K562 (cell line): ENCODE data around the gene FGD6. TPM values are rescaled to one million over a fixed set of nuclear protein-coding genes. Genes with fewer than 3 reads are reported as not detected.

Source experiments
- ASH1L ChIP-seq: fragments of 450-650 bp; IDR thresholded peaks from 2 replicates; pipeline ENCODE4 v1.6.1; 2018; ENCODE audit warnings: borderline replicate concordance, mild to moderate bottlenecking, low read depth; ENCODE audit not compliant: partially characterized antibody
- CAMTA2 ChIP-seq: fragments of 250-450 bp; sonication (Bioruptor Pico); conservative IDR thresholded peaks from 2 replicates; pipeline ENCODE4 v1.5.1; 2022
- CREBBP ChIP-seq: IDR thresholded peaks from one replicate; pipeline ENCODE4 v1.6.1; 2012; ENCODE audit warnings: low read depth, mild to moderate bottlenecking, control low read depth, inconsistent platforms, low read length
- DEAF1 ChIP-seq: fragments of 450-650 bp; formaldehyde crosslinking; IDR thresholded peaks from 2 replicates; pipeline ENCODE4 v1.4.0; 2020; ENCODE audit warnings: mild to moderate bottlenecking, moderate library complexity
- ESRRB ChIP-seq: fragments of 250-450 bp; sonication (Bioruptor Pico); IDR thresholded peaks from 2 replicates; pipeline ENCODE4 v1.5.0; 2020; ENCODE audit warnings: mild to moderate bottlenecking, moderate library complexity, borderline replicate concordance
- HBP1 ChIP-seq: fragments of 450-650 bp; formaldehyde crosslinking; IDR thresholded peaks from 2 replicates; pipeline ENCODE4 v1.4.0; 2022; ENCODE audit warnings: missing genetic modification characterization
- HDGF ChIP-seq: fragments of 450-650 bp; IDR thresholded peaks from 2 replicates; pipeline ENCODE4 v1.6.1; 2016
- KLF16 ChIP-seq: IDR thresholded peaks from 2 replicates; pipeline ENCODE4 v1.6.1; 2016; ENCODE audit warnings: antibody characterized with exemption
- MAFG ChIP-seq: fragments of 450-650 bp; conservative IDR thresholded peaks from 2 replicates; pipeline ENCODE4 v1.6.1; 2016; ENCODE audit warnings: missing genetic modification characterization, missing compliant biosample characterization
- NCOA1 ChIP-seq: fragments of 450-650 bp; IDR thresholded peaks from 2 replicates; pipeline ENCODE4 v1.6.1; 2016; ENCODE audit warnings: low read depth
- POLR2G ChIP-seq: fragments of 200-400 bp; formaldehyde crosslinking; IDR thresholded peaks from 2 replicates; pipeline ENCODE4 v1.6.1; 2017; ENCODE audit warnings: low read depth, mild to moderate bottlenecking, antibody characterized with exemption, low read length, moderate library complexity
- THRA ChIP-seq: fragments of 450-650 bp; IDR thresholded peaks from 2 replicates; pipeline ENCODE4 v1.6.1; 2017; ENCODE audit warnings: mild to moderate bottlenecking, moderate library complexity
- USF1 ChIP-seq: sonication (generic); formaldehyde crosslinking; IDR thresholded peaks from 2 replicates; pipeline ENCODE4 v1.9.0; 2022; ENCODE audit warnings: mild to moderate bottlenecking, missing genetic modification reagents
- USF2 ChIP-seq: sonication (generic); formaldehyde crosslinking; IDR thresholded peaks from 2 replicates; pipeline ENCODE4 v1.5.0; 2020; ENCODE audit warnings: missing genetic modification reagents
- YY1 ChIP-seq, 3 experiments: IDR thresholded peaks; 2 replicates each; pipeline ENCODE4 v1.6.1; 2011; ENCODE audit warnings: low read length in 2 of 3, mild to moderate bottlenecking in 2 of 3, moderate library complexity in 2 of 3, borderline replicate concordance in 1 of 3, control low read depth in 1 of 3, low read depth in 1 of 3; ENCODE audit not compliant: insufficient read depth in 3 of 3, insufficient replicate concordance in 2 of 3, control insufficient read depth in 1 of 3, insufficient read length in 1 of 3; ENCODE audit errors: extremely low read depth in 1 of 3
- ZBTB1 ChIP-seq: sonication (generic); formaldehyde crosslinking; IDR thresholded peaks from 2 replicates; pipeline ENCODE4 v1.8.1; 2023; ENCODE audit warnings: missing genetic modification reagents, low read depth, mild to moderate bottlenecking, borderline replicate concordance
- ZNF124 ChIP-seq: sonication (generic); formaldehyde crosslinking; IDR thresholded peaks from 2 replicates; pipeline ENCODE4 v1.8.1; 2022; ENCODE audit warnings: missing genetic modification reagents
- ZNF184 ChIP-seq: sonication (generic); formaldehyde crosslinking; IDR thresholded peaks from 2 replicates; pipeline ENCODE4 v1.5.0; 2020; ENCODE audit warnings: missing genetic modification reagents
- ZNF41 ChIP-seq: fragments of 250-450 bp; sonication (Bioruptor Pico); conservative IDR thresholded peaks from 2 replicates; pipeline ENCODE4 v1.4.0; 2020; ENCODE audit warnings: mild to moderate bottlenecking
- ZSCAN32 ChIP-seq: fragments of 450-650 bp; formaldehyde crosslinking; IDR thresholded peaks from 2 replicates; pipeline ENCODE4 v1.4.0; 2020; ENCODE audit warnings: mild to moderate bottlenecking, moderate library complexity
- polyA plus RNA-seq, 8 experiments: library from polyadenylated mRNA; depleted of rRNA in 4 of 8; stranded (reverse) in 5 of 8; unstranded in 3 of 8; fragments of >200 nt; fragmentation: Nextera tagmentation in 2 of 8; fragmentation: Illumina TruSeq in 1 of 8; extraction: Ambion mirVana in 2 of 8; extraction: Trizol in 1 of 8; gene quantifications; 2 replicates each; pipeline versions ENCODE4 v1.2.1 to v1.2.3, GENCODE V29; 2011 to 2014; ENCODE audit warnings: inconsistent platforms in 1 of 8, missing spikeins in 1 of 8
- total RNA-seq, 7 experiments: library from RNA; depleted of rRNA in 6 of 7; stranded (reverse); fragments of >200 nt in 6 of 7; fragmentation: Illumina TruSeq in 2 of 7; extraction: Trizol in 2 of 7; gene quantifications; 2 replicates each; pipeline versions ENCODE4 v1.2.1 to v1.2.3, GENCODE V29; 2011 to 2021; ENCODE audit warnings: low replicate concordance in 1 of 7

FGD6 gene
- total and polyA plus RNA-seq, 9 of the 15 experiments (the other 6 are each of a cell fraction or from before 2014, with no cell fraction given) = 1.5 to 11.1 (median 5.8) TPM

GRCh38 chr12:95117178-95117599 is 100.1 kb downstream of the FGD6 start (continued):
- TF ChIP-seq ZNF124 (CRISPR knock-in tag) = no peak
- no peak for TF ChIP-seq ZNF41 (CRISPR knock-in tag)
- no peak for TF ChIP-seq CAMTA2
- TF ChIP-seq ZBTB1 (CRISPR knock-in tag) = no peak
- TF ChIP-seq DEAF1 (CRISPR knock-in tag) = peak; percentile 86
- no peak for TF ChIP-seq KLF16
- TF ChIP-seq CREBBP = no peak
- TF ChIP-seq ASH1L = no peak
- TF ChIP-seq POLR2G = no peak
- TF ChIP-seq HDGF = no peak
- no peak for TF ChIP-seq THRA
- TF ChIP-seq MAFG (tag) = peak; percentile 39; the same call in 1 of the 2 replicates
- TF ChIP-seq ESRRB (CRISPR knock-in tag) = no peak
- no peak for TF ChIP-seq HBP1 (CRISPR knock-in tag)
- no peak for TF ChIP-seq NCOA1
- no peak for TF ChIP-seq ZNF184 (CRISPR knock-in tag)
- no peak for TF ChIP-seq USF1 (CRISPR knock-in tag)
- TF ChIP-seq YY1 (IDR thresholded peaks at IDR 0.05; ENCODE audit: borderline replicate concordance in 1 of 3, control insufficient read depth in 1 of 3, extremely low read depth in 1 of 3, insufficient read depth in 3 of 3, insufficient read length in 1 of 3, insufficient replicate concordance in 2 of 3, low read depth in 1 of 3, low read length in 2 of 3) = no peak
- TF ChIP-seq USF2 (CRISPR knock-in tag) = no peak
- no peak for TF ChIP-seq ZSCAN32 (CRISPR knock-in tag)
